ENCODE measurements around the gene MBOAT2. TPM values are rescaled to one million over a fixed set of nuclear protein-coding genes. Genes with fewer than 3 reads are reported as not detected.

MBOAT2 gene
- total and polyA plus RNA-seq, 4 donors, result 0.57 to 65.5 (median 3.2) TPM

DNA sequence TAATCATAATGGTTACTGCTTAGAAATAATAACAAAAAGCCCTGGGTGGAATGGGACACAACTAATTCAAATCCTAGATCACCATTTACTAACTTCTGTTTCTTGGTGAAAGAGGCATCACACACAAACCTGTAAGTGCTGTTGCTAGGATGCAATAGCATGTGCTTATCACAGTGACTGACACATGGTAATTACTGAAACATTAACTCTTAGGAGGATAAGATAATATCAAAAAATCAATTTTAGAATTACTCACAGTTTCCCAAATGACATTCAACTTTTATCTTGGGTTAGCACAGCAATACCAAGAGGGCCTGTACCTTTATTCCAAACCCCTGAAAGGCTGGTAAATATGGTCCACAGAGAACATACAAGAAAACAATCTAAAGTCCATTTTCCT lies 69.1 kb downstream of the MBOAT2 start:
- TF ChIP-seq RXRA (IDR thresholded peaks at IDR 0.05) (no peak), TAF1 (conservative IDR thresholded peaks at IDR 0.05) (no peak), GABPA (IDR thresholded peaks at IDR 0.05 in 1 of 2, conservative IDR thresholded peaks at IDR 0.05 in 1 of 2) (no peak), FOXA2 (IDR thresholded peaks at IDR 0.05) (no peak), JUND (IDR thresholded peaks at IDR 0.05) (no peak), YY1 (IDR thresholded peaks at IDR 0.05) (no peak), FOXA1 (IDR thresholded peaks at IDR 0.05) (no peak), NR2F2 (IDR thresholded peaks at IDR 0.05) (no peak), SP1 (IDR thresholded peaks at IDR 0.05) (no peak), RAD21 (IDR thresholded peaks at IDR 0.05) (no peak), HNF4G (IDR thresholded peaks at IDR 0.05) (no peak), EGR1 (IDR thresholded peaks at IDR 0.05; ENCODE audit: low read depth in 2 of 2) (no peak)
- TF ChIP-seq, protein P1, sequence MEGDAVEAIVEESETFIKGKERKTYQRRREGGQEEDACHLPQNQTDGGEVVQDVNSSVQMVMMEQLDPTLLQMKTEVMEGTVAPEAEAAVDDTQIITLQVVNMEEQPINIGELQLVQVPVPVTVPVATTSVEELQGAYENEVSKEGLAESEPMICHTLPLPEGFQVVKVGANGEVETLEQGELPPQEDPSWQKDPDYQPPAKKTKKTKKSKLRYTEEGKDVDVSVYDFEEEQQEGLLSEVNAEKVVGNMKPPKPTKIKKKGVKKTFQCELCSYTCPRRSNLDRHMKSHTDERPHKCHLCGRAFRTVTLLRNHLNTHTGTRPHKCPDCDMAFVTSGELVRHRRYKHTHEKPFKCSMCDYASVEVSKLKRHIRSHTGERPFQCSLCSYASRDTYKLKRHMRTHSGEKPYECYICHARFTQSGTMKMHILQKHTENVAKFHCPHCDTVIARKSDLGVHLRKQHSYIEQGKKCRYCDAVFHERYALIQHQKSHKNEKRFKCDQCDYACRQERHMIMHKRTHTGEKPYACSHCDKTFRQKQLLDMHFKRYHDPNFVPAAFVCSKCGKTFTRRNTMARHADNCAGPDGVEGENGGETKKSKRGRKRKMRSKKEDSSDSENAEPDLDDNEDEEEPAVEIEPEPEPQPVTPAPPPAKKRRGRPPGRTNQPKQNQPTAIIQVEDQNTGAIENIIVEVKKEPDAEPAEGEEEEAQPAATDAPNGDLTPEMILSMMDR (IDR thresholded peaks at IDR 0.05; ENCODE audit: low read depth, low read length, missing input control), result no peak
- TF ChIP-seq, protein P2, sequence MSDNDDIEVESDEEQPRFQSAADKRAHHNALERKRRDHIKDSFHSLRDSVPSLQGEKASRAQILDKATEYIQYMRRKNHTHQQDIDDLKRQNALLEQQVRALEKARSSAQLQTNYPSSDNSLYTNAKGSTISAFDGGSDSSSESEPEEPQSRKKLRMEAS (IDR thresholded peaks at IDR 0.05), result no peak
- TF ChIP-seq, protein P3, sequence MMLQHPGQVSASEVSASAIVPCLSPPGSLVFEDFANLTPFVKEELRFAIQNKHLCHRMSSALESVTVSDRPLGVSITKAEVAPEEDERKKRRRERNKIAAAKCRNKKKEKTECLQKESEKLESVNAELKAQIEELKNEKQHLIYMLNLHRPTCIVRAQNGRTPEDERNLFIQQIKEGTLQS (IDR thresholded peaks at IDR 0.05), result no peak
- TF ChIP-seq, protein P4, sequence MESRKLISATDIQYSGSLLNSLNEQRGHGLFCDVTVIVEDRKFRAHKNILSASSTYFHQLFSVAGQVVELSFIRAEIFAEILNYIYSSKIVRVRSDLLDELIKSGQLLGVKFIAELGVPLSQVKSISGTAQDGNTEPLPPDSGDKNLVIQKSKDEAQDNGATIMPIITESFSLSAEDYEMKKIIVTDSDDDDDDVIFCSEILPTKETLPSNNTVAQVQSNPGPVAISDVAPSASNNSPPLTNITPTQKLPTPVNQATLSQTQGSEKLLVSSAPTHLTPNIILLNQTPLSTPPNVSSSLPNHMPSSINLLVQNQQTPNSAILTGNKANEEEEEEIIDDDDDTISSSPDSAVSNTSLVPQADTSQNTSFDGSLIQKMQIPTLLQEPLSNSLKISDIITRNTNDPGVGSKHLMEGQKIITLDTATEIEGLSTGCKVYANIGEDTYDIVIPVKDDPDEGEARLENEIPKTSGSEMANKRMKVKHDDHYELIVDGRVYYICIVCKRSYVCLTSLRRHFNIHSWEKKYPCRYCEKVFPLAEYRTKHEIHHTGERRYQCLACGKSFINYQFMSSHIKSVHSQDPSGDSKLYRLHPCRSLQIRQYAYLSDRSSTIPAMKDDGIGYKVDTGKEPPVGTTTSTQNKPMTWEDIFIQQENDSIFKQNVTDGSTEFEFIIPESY (IDR thresholded peaks at IDR 0.05), result no peak
- H3K36me3 ChIP-seq (ENCODE audit: control insufficient read depth in 4 of 4, insufficient read depth in 3 of 4, low read depth in 1 of 4, low read length in 3 of 4), result no peaks in the 10 kb centered on the region
- no peaks in the 10 kb centered on the region for H3K9me3 ChIP-seq (ENCODE audit: control insufficient read depth in 4 of 4, low read length in 3 of 4)
- no peaks in the 10 kb centered on the region for H3K27me3 ChIP-seq (ENCODE audit: control insufficient read depth in 4 of 4, insufficient read depth in 4 of 4, low read length in 3 of 4)
- no peak overlapping the region for H3K4me3 ChIP-seq (ENCODE audit: low read depth in 1 of 3, low read length in 3 of 3)
- no peak overlapping the region for H3K9ac ChIP-seq (ENCODE audit: low read depth in 1 of 2, low read length in 2 of 2)
- H3K27ac ChIP-seq (ENCODE audit: low read depth in 1 of 2, low read length in 2 of 2), result no peak overlapping the region
- no peaks in the 10 kb centered on the region for H3K4me1 ChIP-seq (ENCODE audit: control insufficient read depth in 4 of 4, insufficient read depth in 4 of 4, low read length in 3 of 4)
- DNase-seq (ENCODE audit: low spot score), result no peak

DNA sequence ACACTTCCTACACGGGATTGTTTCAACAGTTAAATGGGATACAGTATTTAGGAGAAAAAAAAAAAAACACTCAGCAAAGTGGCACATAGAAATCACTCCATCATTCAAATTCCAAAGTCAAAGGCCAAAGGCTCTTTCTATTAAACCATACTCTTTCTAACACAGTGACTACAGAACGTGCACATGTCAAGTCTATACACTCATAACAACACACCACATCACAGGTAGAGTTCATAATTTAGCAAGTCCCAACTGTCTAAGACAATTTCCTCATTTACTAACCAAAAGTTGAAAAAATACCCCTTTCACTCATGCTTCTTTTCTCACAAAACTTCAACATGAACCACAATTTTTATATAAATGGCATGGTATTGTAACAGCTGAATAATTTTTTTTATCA lies 70.8 kb downstream of the MBOAT2 start:
- H3K4me3 ChIP-seq (ENCODE audit: low read depth in 1 of 3, low read length in 3 of 3), result no peak overlapping the region
- no peaks in the 10 kb centered on the region for H3K9me3 ChIP-seq (ENCODE audit: control insufficient read depth in 4 of 4, low read length in 3 of 4)
- no peaks in the 10 kb centered on the region for H3K36me3 ChIP-seq (ENCODE audit: control insufficient read depth in 4 of 4, insufficient read depth in 3 of 4, low read depth in 1 of 4, low read length in 3 of 4)
- WGBS, result 72% methylated on average over 2 of the region's 2 CpGs
- no peak overlapping the region for H3K9ac ChIP-seq (ENCODE audit: low read depth in 1 of 2, low read length in 2 of 2)
- no peak for DNase-seq (ENCODE audit: low spot score)
- no peaks in the 10 kb centered on the region for H3K4me1 ChIP-seq (ENCODE audit: control insufficient read depth in 4 of 4, insufficient read depth in 4 of 4, low read length in 3 of 4)
- H3K27me3 ChIP-seq (ENCODE audit: control insufficient read depth in 4 of 4, insufficient read depth in 4 of 4, low read length in 3 of 4), result no peaks in the 10 kb centered on the region
- TF ChIP-seq, protein P1 (IDR thresholded peaks at IDR 0.05; ENCODE audit: low read depth, low read length, missing input control), result no peak
- TF ChIP-seq RAD21 (IDR thresholded peaks at IDR 0.05) (no peak), NR2F2 (IDR thresholded peaks at IDR 0.05) (no peak), YY1 (IDR thresholded peaks at IDR 0.05) (no peak), JUND (IDR thresholded peaks at IDR 0.05) (no peak), EGR1 (IDR thresholded peaks at IDR 0.05; ENCODE audit: low read depth in 2 of 2) (no peak), HNF4G (IDR thresholded peaks at IDR 0.05) (no peak), GABPA (IDR thresholded peaks at IDR 0.05 in 1 of 2, conservative IDR thresholded peaks at IDR 0.05 in 1 of 2) (no peak), RXRA (IDR thresholded peaks at IDR 0.05) (no peak)
- TF ChIP-seq, protein P5, sequence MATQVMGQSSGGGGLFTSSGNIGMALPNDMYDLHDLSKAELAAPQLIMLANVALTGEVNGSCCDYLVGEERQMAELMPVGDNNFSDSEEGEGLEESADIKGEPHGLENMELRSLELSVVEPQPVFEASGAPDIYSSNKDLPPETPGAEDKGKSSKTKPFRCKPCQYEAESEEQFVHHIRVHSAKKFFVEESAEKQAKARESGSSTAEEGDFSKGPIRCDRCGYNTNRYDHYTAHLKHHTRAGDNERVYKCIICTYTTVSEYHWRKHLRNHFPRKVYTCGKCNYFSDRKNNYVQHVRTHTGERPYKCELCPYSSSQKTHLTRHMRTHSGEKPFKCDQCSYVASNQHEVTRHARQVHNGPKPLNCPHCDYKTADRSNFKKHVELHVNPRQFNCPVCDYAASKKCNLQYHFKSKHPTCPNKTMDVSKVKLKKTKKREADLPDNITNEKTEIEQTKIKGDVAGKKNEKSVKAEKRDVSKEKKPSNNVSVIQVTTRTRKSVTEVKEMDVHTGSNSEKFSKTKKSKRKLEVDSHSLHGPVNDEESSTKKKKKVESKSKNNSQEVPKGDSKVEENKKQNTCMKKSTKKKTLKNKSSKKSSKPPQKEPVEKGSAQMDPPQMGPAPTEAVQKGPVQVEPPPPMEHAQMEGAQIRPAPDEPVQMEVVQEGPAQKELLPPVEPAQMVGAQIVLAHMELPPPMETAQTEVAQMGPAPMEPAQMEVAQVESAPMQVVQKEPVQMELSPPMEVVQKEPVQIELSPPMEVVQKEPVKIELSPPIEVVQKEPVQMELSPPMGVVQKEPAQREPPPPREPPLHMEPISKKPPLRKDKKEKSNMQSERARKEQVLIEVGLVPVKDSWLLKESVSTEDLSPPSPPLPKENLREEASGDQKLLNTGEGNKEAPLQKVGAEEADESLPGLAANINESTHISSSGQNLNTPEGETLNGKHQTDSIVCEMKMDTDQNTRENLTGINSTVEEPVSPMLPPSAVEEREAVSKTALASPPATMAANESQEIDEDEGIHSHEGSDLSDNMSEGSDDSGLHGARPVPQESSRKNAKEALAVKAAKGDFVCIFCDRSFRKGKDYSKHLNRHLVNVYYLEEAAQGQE (IDR thresholded peaks at IDR 0.05), result no peak
- TF ChIP-seq, protein P2 (IDR thresholded peaks at IDR 0.05), result no peak
- TF ChIP-seq, protein P4 (IDR thresholded peaks at IDR 0.05), result no peak
- TF ChIP-seq, protein P3 (IDR thresholded peaks at IDR 0.05), result no peak
- no peak overlapping the region for H3K27ac ChIP-seq (ENCODE audit: low read depth in 1 of 2, low read length in 2 of 2)
